NCI-H510A treated with DMSO at 0.1 percent for 48 hours (cell line): ENCODE data around the gene SH3RF3.

Source experiments
- DNase-seq: peaks from one replicate; lab custom pipeline; 2025; lab: John Stamatoyannopoulos, UW

The SH3RF3 gene

DNA sequence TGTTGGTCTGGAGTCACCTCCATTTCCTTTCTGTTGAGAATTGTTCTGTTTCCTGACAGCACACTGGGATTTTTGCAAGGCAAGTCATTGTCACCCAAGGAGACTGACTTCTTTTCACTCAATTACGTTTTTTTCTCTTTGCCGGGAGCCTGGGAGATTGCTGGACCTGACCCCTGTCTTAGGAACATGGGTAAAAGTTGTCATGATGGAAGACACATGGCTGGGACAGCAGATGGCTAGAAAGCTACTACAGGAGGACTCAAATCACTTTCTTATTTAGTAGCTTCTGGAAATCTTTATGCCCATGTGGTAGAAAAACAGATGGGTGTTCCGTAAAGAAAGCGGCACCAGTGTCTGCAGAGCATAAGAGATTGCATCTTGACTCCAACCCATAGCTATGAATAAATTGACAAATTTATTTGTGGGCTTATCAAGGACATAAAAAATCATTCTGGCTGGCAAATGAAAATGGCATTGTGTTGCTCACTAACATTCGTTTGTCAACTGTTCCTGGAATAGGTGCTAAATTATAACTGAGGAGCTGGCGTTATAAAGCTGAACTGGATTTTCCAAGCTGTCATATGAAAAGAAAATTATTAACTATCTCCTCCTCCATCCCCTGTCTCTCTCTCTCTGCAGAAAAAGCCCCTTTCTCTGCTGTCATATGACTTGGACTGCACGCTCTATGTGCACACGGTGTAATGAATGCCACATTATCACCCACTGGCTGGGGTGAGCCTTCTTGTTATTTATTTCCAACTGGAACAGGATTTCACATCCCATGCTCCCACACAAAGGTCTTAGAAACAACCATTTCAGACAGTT, 159.8 kb downstream of the SH3RF3 start:
- DNase-seq = no peak

DNA sequence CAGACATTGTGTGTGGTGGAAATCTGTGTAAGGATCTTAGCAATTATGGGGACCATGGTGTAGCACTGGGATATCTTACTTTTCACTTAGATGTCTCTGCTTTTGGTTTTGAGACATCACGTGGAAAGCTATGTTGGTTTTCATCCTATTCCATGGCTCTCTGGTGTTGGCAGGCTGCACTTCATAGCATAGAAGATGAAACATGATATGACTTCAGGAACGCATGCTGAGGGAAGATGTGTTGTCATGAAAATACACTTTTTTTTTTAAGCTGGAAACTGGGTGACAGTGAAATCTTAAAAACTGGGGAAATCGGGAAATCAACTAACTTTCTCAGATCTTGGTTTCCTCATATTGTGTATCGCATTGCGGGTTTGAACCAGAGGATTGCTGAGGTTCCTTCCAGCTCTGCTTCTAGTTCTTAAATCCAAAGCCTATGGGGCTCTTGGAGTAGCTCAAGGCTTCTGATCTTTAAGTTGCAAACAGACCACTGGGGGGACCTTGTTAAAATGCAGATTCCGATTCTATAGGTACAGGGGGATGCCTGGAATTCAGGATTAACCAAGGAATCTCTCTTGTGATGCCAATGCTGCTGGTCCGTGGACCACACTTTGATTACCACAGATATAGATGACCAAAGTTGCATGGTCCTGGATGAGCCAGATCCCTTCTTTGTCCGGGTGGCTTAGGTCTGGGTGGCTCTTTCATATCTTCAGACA, 160.7 kb downstream of the SH3RF3 start:
- DNase-seq = no peak

- no peak for DNase-seq
Observed at GRCh38 chr2:109290887-109291643, 162.1 kb downstream of the SH3RF3 start.

GRCh38 chr2:109292386-109292785, 163.4 kb downstream of the SH3RF3 start:
- DNase-seq = no peak

- DNase-seq = no peak
Observed at GRCh38 chr2:109293663-109294062, 164.7 kb downstream of the SH3RF3 start.

- no peak for DNase-seq
Observed at GRCh38 chr2:109294523-109294922, 165.5 kb downstream of the SH3RF3 start.

DNA sequence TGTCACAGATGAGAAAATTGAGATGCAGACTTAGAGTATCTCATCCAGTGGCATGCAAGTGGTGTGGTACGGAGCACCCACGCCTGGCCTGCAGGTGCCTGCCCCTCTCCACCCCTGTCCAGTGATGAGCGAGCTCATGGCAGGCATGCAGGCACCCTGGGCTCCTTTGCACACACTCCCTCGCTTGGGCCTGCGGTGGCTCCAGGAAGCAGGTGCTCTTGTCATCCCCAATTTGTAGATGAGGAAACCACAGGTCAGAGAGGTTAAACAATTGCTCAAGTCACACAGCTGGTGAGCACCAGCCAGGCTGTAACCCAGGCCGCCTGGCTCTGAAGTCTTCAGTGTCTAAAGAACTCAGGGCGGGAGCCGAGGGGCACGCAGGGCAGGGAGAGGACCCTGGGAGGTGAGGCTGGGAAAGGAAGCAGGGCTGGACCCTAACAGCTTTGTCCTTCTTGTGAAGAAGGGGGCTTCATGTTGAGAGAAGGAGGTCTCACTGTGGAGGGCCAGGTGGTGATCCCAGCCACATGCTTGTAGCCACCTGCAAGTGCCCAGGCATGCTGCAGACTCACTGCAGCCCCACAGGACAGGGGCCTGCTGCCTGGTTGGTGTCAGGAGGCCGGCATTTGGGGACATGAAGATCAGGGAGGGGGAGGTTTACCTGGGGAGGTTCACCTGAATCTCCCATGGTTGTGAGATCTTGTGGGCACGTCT, 166.2 kb downstream of the SH3RF3 start:
- no peak for DNase-seq

DNA sequence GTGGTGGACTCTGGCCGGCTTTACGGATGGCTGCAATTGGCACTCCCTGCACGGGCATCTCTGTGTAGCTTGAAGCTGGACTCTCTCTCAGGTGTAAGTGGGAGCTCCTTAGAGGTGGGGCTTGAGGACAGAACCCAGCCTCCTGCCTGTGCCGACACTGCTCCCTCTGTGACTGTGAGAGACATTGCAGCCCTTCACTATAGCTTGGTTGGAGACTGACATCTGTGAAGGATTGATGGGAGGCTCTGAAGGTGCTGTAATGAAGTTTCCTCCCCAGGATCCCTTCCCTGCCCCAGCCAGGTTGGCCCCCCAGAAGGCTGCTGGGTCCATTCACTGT, 166.7 kb downstream of the SH3RF3 start:
- no peak for DNase-seq

DNA sequence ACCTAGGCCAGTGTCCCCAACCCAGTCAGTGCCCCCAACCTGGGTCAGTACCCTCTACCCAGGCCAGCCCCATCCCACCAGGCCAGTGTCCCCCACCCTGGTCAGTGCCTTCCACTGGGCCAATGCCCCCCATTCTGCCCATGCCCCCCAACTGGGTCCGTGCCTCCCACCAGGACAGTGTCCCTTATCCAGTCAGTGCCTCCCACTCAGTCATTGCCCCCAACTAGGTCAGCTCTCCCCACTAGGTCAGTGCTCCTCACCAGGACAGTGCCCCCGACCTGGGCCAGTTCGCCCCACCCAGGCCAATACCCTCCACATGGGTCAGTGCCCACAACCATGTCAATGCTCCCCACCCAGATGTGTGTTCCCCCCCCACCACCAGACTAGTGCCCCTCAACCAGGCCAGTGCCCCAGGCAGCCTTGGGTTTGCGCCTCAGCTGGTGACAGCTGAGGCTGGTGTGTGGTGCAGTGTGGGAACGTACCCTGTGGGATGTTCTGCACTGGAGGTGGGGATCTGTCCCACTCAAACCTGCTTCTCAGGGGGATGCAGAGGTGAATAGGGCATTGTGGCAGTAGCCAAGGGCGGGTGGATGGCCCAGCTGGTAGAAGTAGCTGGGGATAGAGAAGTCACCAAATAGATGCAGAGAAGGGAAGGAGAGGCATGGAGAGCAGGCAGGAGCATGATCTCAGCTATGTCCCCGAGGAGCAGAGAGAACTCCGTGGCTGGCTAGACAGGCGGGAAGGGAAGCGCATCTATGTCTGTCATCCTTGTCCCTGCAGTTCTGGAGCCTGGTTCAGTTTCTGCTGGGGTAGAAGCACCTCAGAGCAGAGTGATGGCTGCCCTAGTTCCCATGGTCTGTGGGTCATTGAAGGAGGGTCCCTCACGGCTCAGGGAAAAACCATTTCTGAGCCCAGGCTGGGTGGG, 168.8 kb downstream of the SH3RF3 start:
- no peak for DNase-seq

DNA sequence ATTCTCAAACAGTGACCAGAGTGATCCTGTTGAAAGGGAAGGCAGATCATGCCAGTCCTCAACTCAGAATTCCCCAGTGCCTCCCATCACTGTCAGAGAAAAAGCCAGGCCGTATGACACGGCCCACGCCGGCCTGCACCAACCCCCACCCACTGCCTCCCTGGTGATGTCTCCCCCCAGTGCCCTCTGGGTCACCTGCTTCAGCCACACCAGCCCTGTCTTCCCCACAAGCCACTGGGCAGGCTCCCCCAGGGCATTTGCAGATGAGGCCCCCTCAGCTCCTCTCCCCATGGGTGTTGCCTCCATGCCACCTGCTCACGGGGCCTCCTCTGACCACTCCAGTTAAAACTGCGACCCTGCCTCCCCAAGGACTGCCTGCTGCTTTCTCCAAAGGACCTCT, 169.8 kb downstream of the SH3RF3 start:
- no peak for DNase-seq

- no peak for DNase-seq
Observed at GRCh38 chr2:109299536-109299935, 170.5 kb downstream of the SH3RF3 start.

- no peak for DNase-seq
Observed at GRCh38 chr2:109300582-109300981, 171.6 kb downstream of the SH3RF3 start.

DNA sequence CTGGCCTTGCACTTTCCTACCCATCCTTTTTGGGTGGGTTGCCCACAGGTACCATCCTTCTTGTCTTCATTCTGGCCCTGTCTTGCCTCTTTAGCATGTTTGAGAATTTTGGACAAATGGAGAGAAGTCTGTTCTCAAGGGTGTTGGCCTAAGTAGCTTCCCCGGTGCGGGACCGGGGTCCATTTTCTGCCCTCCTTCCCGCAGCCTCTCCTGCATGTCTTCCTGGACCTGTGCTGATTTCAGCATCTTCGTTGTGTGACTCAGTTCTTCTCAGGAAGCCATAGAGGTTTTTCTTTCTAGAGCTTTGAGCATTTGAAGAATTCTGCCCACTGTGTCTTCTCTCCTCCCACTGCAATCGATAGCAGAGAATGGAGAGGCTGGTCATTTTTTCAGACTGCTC, 172.7 kb downstream of the SH3RF3 start:
- no peak for DNase-seq

DNA sequence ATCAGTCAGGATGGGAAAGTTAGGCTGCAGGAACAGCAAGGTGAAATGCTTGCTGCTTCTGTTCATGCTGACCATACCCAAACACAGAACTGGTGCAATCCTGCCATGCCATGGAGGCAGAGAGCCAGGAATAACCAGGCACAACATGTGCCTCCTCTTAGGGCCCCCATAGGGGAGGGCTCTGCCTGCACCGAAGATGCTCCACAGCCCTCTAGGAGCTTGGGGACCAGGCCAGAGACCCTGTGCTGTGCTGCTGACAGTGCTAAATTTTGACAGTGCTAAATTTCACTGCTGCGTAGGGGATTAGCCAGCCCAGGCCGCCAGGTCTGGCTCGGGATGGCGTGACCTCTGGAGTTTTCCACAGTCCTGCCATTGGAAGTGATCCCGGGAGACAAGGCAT, 173.3 kb downstream of the SH3RF3 start:
- DNase-seq = no peak

GRCh38 chr2:109304242-109304641, 175.2 kb downstream of the SH3RF3 start:
- DNase-seq = no peak

DNA sequence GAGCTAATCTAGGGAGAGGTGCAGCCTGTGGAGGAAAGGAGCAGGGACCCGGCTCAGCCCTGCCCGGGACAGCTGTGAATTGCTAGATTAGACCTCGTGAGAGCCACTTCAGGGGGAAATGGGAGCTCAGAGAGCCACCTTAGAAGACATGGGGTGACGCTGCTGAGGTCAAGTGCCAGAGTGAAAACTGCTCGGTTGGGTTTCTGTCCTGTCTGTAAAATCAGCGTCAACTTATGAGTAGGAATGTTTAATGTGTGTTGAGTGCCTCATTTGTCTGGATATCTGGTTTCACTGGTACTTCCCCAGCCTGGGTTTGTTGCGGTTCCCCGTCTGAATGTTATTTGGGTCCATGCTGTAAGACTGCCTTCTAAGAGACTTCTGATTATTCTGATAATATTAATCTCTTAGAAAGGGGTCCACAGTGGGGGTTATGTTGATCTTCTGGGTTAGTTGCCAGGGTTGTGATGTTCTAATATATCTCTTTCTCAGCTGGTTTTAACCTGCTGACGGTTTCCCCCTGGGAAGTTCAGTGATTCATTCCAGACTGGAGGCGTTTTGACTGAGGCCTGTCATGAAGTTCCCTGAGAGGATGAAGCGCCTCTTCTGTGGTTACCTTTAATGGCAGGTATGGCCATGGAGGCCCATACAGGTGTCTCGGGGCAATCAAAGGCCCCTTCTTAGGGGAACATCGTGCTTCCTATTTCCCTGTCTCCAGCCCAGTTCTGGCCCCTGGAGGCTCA, 175.9 kb downstream of the SH3RF3 start:
- peak; percentile 66 for DNase-seq

DNA sequence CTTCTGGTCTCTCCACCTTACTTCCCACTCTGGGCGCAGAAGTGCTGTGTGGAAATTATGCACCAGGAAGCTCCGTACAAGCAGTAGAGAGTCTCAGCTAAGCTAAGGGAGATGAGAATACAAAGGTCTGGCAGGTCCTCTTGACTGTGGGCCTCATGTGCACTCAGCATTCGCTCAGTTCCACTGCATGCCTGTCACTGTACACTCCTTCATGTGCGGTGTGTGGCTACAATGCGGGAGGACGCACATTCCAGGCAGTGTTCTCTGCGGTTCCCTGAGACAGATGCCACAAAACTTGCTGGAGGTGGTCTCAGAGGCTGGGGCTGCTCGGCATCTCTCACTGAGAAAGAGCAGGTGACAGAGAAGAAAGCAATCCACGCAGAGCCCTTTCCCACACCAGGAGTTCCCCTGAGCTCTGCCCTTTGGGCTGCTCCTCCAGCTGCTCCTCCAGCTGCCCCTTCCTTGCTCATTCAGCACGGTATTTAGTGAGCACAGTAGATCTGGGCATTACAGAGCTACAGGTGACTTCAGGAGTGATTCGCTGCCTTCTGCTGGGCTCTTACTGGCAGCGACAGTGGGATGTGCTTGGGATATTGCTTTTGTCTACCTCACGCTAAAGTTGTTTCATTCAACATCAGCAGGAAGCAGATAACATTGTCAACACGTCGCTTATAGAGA, 176.6 kb downstream of the SH3RF3 start:
- no peak for DNase-seq

- DNase-seq = no peak
Observed at GRCh38 chr2:109306190-109306589, 177.2 kb downstream of the SH3RF3 start.

- DNase-seq = no peak
Observed at GRCh38 chr2:109311771-109312170, 182.8 kb downstream of the SH3RF3 start.

GRCh38 chr2:109312902-109313301, 183.9 kb downstream of the SH3RF3 start:
- DNase-seq = no peak
